ENCODE measurements around the gene TPM2.
A peak's percentile ranks its signal among the peaks of the same experiment; 100 is the strongest.

Gene TPM2

DNA sequence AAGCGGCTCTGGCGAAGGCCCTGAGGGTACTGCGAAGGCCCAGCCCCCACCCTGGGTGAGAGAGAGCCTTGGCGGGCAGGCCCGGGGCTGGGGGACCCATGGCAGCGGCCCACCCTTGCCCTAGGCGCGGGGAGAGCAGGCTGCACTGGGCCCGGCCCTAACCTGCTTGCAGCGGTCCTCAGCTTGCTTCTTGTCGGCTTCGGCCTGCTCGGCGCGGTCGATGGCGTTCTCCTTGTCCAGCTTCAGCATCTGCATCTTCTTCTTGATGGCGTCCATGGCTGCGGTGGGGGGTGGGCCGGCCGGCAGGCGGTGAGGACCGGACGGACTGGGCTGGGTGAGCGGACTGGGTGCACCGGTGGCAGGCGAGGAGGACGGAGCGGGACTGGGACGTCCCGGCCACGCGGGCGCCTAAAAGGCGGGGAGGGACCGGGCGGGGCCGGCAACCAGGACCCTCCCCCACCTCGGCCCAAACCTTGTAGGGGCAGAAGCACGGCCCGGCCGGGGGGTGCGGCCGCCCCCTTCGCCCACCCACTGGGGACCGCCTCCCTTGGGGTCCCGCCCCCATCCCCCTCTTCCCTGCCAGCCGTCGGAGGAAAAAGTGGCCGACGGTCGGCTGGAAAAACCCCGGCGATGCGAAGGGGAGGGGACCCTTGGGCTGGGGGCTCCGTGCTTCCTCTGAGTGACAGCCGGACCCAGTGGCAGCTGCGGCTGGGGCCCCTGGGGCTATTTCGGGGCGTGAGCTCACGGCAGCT lies at the start of gene TPM2:
Gene TPM2, minus strand, starts transcription at position 384 of the 752 bp plus-strand sequence. Its CDS starts 108 bp downstream, at position 276.
- DNase-seq: no peak

DNA sequence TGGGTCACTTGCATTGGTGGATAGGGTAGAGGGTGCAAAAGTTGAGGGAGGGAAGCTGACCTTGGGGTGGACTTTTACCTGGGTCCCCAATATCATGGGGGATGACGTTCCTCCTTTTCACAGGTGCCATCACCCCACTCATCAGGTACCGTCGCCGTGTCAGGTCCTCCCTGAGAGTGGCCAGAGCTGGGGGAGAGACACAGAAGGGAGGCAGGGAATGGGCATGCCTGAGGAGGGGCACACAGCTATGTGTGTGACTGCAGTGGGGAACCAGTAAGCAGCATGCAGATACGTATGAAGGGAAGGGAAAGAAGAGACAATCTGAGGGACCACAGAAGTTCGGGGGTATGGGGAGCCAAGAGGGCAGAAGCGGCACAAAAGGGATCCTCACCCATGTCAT lies 49.2 kb upstream of the TPM2 start:
- DNase-seq: no peak

DNA sequence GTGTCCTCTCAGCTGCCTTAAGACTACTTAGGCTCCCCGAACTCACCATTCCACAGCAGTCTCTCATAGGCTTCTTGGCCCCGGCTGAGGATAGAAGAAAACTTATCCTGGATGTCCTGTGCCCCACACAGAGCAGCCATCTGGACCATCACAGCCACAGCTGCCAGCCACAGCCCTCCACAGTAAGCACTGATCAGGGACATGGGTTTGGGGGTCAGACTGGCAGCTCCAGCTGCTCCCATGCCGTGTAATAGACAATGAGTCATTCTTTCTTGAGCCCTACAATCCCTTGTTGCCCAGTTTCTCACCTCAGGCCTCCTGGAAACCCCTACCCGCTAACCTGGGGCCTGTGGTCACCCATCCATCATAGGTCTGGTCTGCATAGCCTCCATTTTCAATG lies 48.5 kb upstream of the TPM2 start:
- DNase-seq: no peak

DNA sequence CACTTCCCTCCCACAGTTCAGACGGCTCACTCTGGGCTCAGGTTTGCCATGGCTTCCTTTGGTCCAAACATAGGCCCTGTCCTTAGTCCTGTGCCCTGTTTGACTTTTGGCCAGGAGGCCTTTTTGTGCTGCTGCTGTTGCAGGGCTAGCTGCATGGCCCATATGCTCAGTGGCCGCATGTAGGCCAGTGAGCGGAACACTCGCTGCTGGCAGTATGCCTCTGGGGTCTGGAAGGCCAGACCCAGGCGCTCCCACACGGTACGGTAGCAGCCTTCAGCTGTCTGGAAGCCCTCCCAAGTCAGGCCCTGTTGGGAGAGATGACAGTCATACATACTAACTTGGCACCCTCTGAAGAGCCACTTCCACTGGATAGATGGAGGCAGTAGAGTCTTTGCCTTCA lies 47.4 kb upstream of the TPM2 start:
- no peak for DNase-seq

DNA sequence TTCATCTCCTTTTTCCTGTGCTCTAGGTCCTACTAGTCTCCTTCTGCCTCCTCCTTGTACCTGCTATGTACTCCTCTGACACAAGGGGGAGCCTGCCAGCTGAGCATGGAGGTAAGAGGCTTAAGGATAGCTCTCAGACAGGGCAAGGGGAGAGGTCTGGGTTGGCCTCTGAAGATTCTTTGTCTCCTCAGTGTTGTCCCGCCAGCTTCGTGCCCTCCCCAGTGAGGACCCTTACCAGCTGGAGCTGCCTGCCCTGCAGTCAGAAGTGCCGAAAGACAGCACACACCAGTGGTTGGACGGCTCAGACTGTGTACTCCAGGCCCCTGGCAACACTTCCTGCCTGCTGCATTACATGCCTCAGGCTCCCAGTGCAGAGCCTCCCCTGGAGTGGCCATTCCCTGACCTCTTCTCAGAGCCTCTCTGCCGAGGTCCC lies 46.5 kb upstream of the TPM2 start:
- peak; percentile 10 for DNase-seq

DNA sequence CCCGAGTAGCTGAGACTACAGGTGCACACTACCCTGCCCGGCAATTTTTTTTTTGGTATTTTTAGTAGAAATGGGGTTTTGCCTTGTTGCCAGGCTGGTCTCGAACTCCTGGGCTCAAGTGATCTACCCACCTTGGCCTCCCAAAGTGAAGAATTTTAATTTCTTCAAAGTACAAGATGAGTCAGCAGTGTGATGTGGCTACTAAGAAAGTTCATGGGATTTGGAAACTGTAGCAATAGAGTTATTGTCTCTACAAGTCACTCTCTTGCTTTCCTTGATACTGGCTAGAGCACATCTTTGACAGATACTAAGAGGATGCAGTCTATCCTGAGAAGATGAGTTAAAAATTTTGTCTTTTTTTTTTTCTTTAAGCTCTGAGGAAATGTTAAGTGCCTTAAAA lies 44.4 kb upstream of the TPM2 start:
- no peak for DNase-seq

DNA sequence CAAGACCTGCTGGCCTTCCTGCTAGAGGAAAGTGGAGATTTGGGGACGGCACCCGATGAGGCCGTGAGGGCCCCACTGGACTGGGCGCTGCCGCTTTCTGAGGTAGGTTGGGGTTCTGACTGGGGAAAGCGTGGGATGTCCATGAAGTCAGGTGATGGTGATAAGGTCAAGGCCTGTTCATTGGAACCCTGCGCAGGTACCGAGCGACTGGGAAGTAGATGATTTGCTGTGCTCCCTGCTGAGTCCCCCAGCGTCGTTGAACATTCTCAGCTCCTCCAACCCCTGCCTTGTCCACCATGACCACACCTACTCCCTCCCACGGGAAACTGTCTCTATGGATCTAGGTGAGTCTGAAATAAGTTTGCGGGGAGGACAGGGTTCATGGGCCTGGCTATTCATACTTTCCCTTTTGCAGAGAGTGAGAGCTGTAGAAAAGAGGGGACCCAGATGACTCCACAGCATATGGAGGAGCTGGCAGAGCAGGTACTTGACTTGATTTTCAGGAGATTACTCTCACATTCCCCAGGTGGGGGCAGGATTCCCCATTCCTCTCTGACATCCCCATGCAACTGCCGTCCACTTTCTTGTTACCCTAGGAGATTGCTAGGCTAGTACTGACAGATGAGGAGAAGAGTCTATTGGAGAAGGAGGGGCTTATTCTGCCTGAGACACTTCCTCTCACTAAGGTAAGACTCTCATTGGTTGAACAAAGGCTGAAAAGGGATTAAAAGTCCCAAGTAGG lies 43.2 kb upstream of the TPM2 start:
- DNase-seq: peak; percentile 35

DNA sequence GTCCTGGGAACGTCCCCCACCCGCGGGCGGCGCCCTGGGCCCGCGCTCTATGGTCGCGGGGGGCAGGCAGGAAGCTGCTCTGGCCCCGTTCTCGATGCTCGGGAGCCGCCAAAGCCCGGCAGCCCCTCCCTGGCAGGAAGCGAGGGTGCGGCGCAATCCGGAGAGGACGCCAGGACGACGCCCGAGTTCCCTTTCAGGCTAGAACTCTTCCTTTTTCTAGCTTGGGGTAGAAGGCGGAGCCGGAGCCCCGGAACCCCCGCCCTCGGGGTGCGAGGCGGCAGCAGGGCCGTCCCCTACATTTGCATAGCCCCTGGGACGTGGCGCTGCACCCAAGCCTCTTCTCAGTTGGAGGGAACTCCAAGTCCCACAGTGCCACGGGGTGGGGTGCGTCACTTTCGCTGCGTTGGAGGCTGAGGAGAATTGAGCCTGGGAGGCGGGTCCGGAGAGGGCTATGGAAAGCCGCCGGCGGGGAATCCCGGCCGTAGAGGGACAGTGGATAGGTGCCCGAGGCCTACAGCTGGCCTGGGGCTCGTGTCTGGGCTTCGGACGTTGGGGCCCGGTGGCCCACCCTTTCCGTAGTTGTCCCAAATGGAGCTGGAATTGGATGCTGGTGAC lies 42.6 kb upstream of the TPM2 start, which contains the start of the genes CREB3 and TLN1:
Gene CREB3, plus strand, starts transcription at position 482 of the 615 bp plus-strand sequence. Its CDS starts 107 bp downstream, at position 589.
Gene TLN1, minus strand, starts transcription at position 11 of the 615 bp plus-strand sequence. CDS start 6,501 bp downstream, outside the sequence.
- DNase-seq: peak; percentile 86

DNA sequence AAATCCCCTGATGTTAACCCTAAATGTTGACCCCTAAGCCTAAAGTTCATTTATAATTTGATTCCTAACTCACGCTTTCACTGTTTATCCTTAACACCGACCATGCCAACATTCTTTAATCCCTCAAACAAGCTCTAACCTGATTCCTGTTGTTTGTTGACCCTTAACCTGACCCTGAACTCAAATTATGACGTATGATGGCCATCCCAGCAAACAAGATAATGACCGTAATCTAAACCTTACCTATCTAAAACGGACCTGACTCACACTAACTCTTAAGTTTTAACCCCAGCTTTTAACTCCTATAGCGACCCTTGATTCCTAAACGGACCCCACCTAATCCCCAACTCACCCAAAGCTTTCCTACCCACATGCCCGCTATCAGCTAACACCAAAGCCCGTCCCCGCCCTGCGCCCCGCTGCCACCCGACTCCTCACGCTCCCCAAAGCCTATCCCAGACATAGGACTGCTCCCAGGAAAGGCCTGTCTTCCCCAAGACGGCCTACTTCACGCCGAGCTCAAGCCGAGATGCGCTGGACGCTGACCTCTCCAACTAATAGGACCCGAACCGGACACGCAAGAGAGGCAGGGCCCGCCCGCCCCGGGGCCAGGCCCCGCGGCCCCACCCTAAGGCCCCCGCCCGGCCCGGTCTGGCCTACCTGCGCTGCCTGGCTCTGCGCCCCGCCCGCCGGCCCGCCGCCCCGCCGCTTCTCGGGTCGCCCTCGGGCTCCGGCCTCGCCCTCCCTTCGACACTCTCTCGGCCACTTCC lies 41.9 kb upstream of the TPM2 start:
- no peak for DNase-seq

DNA sequence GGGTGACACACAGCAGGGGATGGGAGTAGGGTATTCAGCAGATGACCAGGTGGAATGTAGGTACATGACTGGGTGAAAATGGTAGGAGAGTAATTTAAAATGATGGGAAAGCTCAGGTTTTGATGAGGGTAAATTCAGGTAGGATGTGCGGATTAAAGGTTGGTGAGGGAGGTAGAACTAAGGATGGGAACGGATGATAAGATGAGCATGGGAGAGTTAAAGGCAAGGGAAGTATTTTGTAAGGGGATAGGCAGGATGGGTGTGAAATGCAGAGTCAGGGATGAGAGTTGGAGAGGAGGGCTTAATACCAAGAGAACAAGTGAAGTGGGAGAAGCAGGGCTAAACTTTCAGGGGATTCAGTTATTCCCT lies 40.7 kb upstream of the TPM2 start:
- no peak for DNase-seq

DNA sequence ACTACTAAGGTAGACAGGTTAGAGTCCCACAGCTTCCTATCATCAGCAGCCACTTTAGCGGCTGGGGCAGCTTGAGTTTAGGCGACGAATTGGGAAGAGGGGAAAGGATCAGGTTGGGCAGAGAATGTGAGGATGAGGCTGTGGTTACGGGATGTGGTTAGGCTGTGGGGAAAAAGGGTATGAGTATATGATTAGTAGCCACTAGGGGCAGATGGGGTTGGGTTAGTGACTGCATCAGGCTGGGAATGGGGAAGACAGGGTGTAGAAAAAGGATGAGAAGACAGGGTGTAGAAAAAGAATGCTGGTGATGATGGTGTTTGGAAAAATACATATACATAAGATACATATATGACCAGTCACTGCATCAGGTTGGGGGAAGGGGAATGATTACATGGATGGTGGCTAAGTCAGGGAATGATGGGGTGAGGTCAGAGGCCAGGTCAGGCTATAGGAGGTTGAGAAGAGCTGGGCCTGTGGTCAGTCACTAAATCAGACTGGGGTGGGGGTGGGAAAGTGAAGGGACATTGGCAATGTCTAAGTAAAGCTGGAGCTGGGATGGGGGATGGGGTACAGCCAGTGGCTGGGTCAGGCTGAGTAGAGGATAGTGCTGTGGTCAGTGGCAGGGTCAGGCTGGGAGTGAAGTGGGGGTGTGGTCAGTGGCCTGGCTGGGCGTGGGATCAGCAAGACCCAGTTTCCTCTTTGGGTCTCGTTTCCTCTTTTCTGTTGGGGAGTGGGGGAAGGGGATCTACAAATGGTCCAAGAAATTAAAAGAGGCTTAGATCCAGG lies 40.2 kb upstream of the TPM2 start:
- DNase-seq: no peak

DNA sequence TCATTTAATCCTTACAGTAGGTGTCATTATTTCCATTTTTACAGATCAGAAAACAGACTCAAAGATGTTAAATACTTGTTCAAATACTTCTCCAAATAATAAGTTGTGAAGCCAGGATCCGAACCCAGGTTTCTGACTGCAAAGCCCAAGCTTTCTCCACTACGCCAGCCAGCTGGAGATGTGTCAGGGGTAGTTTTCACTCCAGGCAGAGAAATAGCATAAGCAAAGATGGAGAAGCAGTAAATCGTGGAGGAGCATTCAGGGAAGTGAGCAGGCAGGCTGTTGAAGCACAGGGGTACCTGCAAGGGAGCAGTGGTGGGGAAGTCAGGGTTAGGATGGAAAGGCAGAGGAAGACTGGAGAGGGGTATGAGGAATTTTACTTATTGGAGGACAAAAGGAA lies 39.4 kb upstream of the TPM2 start:
- no peak for DNase-seq

DNA sequence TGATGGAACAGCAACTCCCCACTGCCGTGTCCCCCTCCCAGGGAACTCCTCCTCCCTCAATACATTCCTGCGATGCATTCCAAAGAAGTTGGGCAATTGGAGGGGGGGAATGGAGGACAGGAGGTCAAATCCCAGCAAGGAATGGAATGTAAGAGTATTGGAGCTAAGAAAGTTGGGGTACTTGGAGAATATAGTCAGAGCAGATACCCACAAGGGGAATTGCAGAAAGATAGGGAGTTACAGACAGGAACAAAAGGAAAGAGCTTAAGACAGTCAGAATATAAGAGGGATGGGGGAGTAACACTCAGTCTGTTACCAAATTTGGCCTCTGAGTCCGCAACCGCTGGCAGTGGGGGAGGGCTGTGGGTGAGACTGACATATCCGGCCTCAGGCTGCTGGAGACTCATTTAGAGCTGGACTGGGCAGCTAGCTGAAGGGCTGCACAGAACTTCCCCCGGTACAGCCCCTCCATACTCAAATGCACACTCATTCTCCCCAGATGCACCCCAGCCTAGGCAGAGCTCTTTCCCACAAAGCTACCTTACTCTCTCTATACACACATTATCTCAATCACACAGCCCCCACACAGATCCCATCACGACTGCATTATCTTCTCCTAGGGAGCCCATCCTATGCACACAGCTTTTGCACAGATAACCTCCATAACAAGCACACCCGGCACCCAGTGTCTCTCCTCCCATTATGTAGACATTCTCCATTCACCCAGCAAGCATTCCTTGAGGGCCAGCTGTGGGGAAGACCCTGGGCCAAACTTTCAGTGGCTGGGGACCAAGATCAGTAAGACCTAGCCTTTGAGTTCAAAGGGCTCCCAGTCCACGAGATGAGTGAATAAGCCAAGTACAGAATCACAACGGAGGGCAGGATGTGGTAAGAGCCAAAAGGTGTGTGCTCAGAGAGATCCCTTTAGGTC lies 38.6 kb upstream of the TPM2 start:
- no peak for DNase-seq

DNA sequence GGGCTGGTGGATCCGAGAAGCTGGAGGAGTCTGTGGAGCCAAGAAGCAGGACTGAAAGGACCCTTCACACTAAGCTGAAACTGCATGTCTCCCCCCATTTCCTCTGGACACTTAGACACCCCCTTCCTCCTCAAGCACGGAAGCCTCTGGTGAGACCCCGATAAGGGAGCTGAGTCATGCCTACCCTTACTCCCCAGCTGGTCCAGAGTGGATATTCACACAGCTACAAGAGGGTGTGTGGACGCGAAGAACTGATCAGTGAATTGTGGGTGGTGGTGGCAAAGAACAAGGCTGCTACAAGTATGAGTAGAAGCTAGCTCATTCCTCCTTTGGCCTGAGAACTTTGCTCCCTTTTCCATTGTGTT lies 37.9 kb upstream of the TPM2 start:
- no peak for DNase-seq

DNA sequence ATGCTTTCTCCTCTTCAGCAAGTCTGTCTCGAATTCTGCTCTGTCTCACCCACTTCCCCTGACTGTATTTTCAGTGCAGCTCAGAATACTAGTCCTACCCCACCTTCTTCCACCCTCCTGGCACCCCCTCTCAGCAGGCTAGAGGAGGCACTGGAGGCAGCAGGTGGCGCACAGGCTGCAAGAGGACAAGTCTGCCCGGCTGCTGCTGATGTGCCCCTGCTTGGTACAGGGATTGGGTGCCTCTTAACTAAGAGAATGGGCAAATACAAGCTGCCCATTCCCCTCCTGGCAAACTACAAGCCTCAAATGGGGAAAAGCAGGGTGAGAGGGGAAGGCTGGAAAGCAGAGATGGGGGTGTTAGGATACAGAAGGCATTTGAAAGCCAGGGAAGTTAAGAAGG lies 37.2 kb upstream of the TPM2 start:
- no peak for DNase-seq

DNA sequence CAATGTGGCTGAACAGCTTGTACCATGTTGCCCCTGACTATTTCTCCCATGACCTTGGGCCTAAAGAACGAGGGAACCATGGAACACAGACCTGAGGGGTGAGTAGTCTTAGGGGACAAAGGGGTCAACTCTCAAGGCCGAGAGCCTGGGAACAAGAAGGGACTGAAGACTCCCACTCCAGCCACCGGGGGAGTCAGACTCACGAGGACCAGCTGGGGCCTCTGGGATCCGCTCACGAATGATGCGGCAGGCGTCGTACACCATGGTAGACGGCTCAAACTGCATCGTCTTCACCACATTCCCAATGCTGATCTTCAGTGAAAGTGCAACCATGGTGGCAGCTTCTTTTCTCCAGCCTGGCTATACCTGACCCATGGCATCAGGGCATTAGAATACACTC lies 35.6 kb upstream of the TPM2 start:
- no peak for DNase-seq

DNA sequence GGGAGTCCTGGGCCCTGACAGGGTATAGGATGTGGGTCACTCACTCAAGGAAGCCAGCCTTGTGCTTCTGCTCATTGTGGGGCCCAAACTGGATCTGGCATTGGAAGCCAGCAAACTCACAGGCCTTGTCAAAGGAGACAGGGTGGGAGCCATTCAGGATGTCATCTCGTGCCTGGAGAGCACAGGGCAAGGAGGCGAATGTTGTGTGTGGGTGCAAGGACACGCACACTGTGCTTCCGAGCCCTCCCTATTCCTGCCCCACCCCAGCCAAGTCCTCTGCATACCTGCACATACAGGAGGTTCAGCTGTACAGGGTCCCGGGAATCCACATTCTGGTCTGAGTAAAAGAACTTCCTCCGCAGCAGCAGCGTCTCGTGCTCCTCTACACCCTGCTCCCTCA lies 34.2 kb upstream of the TPM2 start:
- DNase-seq: no peak

DNA sequence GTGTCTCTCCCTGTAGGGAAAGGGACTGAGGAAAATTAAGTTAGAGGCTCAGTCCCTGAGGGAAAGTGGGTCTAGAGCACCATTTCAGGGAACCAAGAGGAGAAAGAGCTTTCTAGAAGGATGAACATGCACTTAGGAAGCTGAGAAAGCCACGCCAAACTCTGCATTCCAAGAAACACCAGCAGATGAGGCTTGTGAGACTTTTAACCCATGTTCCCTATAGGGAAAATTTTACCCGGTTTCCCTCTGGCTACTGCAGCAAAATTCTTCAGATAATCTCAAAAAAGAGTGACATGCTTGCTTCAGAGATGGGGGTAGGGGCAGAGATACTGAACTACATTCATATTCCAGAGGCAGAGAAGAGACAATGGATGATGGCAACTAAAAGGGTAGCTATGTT lies 33.7 kb upstream of the TPM2 start:
- no peak for DNase-seq

DNA sequence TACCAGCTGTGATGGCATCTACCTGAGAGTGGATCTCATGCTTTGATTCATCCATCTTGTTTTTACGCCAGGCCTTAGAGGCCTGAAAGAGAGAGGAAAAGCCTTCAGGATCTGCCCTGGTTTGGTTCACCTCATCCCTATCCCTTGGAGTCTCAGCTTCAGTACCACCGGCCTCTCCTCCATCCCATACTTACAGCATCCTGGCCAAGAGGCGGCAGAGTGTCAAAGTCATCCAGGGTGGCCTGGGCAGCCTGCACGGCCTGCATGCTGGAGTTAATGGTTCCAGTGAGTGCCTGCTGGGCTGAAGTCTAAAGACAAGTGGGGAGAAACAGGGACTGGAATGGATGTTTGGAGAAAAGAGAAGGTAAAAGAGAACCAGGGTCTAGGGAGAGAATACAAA lies 29.8 kb upstream of the TPM2 start:
- no peak for DNase-seq

DNA sequence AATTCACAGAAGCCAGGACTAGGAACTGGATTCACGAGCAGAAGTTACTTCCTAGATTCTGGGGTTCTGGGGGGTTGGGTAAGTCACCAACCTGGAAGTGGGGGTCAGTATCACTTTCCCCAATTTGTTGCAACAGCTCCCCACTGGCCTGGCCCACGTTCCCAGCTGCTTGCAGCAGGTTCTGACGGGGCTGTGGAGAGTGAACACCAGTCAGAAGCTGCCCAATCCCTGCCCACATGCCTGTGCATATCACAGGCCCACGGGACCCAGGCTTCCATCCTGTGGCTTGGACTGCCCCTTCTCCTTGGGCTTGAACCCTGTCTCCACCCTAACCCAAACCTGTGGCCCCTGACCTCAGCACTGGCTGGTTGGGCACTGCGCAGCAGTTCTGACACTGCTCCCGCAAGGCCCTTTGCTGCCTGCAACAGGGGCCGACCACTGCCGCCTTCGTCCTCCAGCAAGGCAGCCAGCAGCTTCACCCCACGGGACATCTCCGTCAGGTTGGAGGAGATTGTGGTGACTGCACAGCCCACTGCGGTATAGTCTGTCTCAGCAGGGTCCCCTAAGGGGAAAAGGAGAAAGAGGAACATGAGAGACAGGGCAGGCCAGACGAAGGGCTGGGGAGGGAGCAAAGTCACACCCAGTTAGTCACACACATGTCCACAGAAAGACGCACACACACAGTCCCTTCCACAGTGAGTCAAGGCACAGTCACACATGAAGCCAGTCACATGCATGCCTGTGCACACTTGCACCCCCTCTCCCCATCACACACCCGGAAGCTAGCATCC lies 29.2 kb upstream of the TPM2 start:
- no peak for DNase-seq
